HCT116 (cell line): ENCODE data around the gene RECQL5.
A peak's percentile ranks its signal among the peaks of the same experiment; 100 is the strongest.

ENCODE experiments used
- CBX3 ChIP-seq: IDR thresholded peaks from 2 replicates; pipeline ENCODE4 v1.6.1; 2012; ENCODE audit warnings: low read depth
- CEBPB ChIP-seq: IDR thresholded peaks from 2 replicates; pipeline ENCODE4 v1.6.1; 2012; ENCODE audit warnings: low read depth
- CTCF ChIP-seq, 3 experiments: fragments of 200-600 bp in 1 of 3; sonication (generic) in 1 of 3; IDR thresholded peaks in 2 of 3; conservative IDR thresholded peaks in 1 of 3; 2 replicates each; pipeline ENCODE4 v1.5.1; 2012 to 2017; ENCODE audit warnings: low read depth in 2 of 3, low read length in 2 of 3, antibody characterized with exemption in 1 of 3, borderline replicate concordance in 1 of 3, control low read depth in 1 of 3, mild to moderate bottlenecking in 1 of 3, mixed read lengths in 1 of 3, mixed run types in 1 of 3, moderate library complexity in 1 of 3; ENCODE audit not compliant: insufficient read depth in 1 of 3
- EGR1 ChIP-seq: IDR thresholded peaks from 2 replicates; pipeline ENCODE4 v1.6.1; 2012; ENCODE audit warnings: low read depth
- EZH2 ChIP-seq: fragments of 200-600 bp; sonication (generic); IDR thresholded peaks from 2 replicates; pipeline ENCODE4 v1.6.1; 2017; ENCODE audit warnings: antibody characterized with exemption, mixed run types
- EZH2phosphoT487 ChIP-seq: fragments of 200-600 bp; IDR thresholded peaks from 2 replicates; pipeline ENCODE4 v1.6.1; 2018; ENCODE audit warnings: antibody characterized with exemption, borderline replicate concordance
- FOSL1 ChIP-seq: IDR thresholded peaks from 2 replicates; pipeline ENCODE4 v1.6.1; 2012; ENCODE audit warnings: low read depth
- JUND ChIP-seq: IDR thresholded peaks from 2 replicates; pipeline ENCODE4 v1.6.1; 2012
- POLR2A ChIP-seq: IDR thresholded peaks from 2 replicates; pipeline ENCODE4 v1.7.0; 2011; ENCODE audit warnings: borderline replicate concordance; ENCODE audit not compliant: insufficient read depth, insufficient read length; ENCODE audit errors: extremely low read depth
- REST ChIP-seq: IDR thresholded peaks from 2 replicates; pipeline ENCODE4 v1.6.1; 2012; ENCODE audit warnings: low read depth
- YY1 ChIP-seq: IDR thresholded peaks from 2 replicates; pipeline ENCODE4 v1.6.1; 2011; ENCODE audit warnings: low read length, low read depth, moderate library complexity, mild to moderate bottlenecking; ENCODE audit not compliant: insufficient replicate concordance; ENCODE audit errors: extremely low read depth
- ZFX ChIP-seq: fragments of 450-650 bp; IDR thresholded peaks from 2 replicates; pipeline ENCODE4 v1.6.1; 2017
- ZNF274 ChIP-seq: fragments of 200-500 bp; sonication (Bioruptor generic); IDR thresholded peaks from 2 replicates; pipeline ENCODE4 v1.6.1; 2014; ENCODE audit warnings: mild to moderate bottlenecking, low read depth, low read length, inconsistent platforms
- TF ChIP-seq, protein P1 (sequence below): IDR thresholded peaks from 2 replicates; pipeline ENCODE4 v1.6.1; 2012

- TF ChIP-seq ZNF274, result no peak
- TF ChIP-seq POLR2A, result no peak
- TF ChIP-seq CTCF (IDR thresholded peaks at IDR 0.05 in 2 of 3, conservative IDR thresholded peaks at IDR 0.05 in 1 of 3; ENCODE audit: borderline replicate concordance in 1 of 3, insufficient read depth in 1 of 3, low read depth in 2 of 3, low read length in 2 of 3), result peak; percentile 95 to 100 (median 99); a peak in 5 of 6 replicates
- no peak for TF ChIP-seq EZH2
- TF ChIP-seq REST, result no peak
- peak; percentile 93 for TF ChIP-seq FOSL1
- no peak; the same call in 1 of the 2 replicates for TF ChIP-seq EGR1
- peak; percentile 4 for TF ChIP-seq YY1
- peak; percentile 92 for TF ChIP-seq JUND
- no peak for TF ChIP-seq CEBPB
- TF ChIP-seq, protein P1, sequence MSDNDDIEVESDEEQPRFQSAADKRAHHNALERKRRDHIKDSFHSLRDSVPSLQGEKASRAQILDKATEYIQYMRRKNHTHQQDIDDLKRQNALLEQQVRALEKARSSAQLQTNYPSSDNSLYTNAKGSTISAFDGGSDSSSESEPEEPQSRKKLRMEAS, result peak; percentile 73
- TF ChIP-seq CBX3, result peak; percentile 76
- no peak for TF ChIP-seq EZH2phosphoT487
- TF ChIP-seq ZFX, result no peak
Measured at GRCh38 chr17:75601057-75601987, 65.6 kb downstream of the RECQL5 start.
